Measurements from ENCODE around the gene AGAP1. TPM values are rescaled to one million over a fixed set of nuclear protein-coding genes. Genes with fewer than 3 reads are reported as not detected.

Gene AGAP1
- total RNA-seq, 4 donors from 2014 or later, result 7.2 to 19.6 (median 15.2) TPM

DNA sequence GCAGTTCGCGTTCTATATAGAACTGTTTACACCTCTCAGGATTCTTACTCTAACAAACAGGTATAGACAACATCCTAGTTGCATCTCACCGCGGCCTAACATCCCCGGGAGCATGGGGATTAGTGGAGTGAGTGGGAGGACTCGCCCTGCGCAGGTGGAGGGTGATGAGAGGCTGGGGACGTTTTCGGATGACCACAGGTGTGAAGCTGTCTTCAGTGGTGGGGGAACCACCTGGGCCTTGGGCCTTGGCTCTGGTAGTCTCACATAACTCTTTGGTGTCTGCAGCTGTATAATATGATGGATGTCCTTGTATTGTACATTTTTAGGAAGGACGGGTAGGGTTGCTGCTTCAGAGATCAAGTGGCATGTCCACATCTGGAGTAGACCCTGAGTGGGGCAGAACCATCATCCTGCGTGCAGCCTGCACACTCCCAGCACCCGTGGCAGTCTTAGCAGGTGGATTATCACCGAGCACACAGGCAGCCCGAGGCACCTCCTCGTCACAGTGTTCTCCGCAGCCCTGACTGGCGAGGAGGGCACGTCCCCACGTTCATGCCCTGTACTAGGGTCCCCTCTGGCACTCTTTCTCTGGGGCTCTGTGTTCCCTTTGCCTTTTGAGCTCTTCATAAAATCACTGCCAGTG is 56.0 kb downstream of the AGAP1 start:
- H3K9me3 ChIP-seq, result no peaks in the 10 kb centered on the region
- WGBS, 2 donors, result 60 to 87% methylated on average over 6 to 15 of the region's 19 CpGs
- no peaks in the 10 kb centered on the region for H3K36me3 ChIP-seq
- intact Hi-C loops (cut with DNase I), result no loop called here
- TF ChIP-seq POLR2A (IDR thresholded peaks at IDR 0.05), result no peak
- TF ChIP-seq, protein P1, sequence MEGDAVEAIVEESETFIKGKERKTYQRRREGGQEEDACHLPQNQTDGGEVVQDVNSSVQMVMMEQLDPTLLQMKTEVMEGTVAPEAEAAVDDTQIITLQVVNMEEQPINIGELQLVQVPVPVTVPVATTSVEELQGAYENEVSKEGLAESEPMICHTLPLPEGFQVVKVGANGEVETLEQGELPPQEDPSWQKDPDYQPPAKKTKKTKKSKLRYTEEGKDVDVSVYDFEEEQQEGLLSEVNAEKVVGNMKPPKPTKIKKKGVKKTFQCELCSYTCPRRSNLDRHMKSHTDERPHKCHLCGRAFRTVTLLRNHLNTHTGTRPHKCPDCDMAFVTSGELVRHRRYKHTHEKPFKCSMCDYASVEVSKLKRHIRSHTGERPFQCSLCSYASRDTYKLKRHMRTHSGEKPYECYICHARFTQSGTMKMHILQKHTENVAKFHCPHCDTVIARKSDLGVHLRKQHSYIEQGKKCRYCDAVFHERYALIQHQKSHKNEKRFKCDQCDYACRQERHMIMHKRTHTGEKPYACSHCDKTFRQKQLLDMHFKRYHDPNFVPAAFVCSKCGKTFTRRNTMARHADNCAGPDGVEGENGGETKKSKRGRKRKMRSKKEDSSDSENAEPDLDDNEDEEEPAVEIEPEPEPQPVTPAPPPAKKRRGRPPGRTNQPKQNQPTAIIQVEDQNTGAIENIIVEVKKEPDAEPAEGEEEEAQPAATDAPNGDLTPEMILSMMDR (IDR thresholded peaks at IDR 0.05), result no peak
- H3K4me1 ChIP-seq, result peaks cover 0 to 69% (median 6%) of the 10 kb centered on the region in 3 donors
- no peak for DNase-seq
- no peak overlapping the region for H3K27ac ChIP-seq
- H3K27me3 ChIP-seq, result no peaks in the 10 kb centered on the region
- no peak overlapping the region for H3K4me3 ChIP-seq

DNA sequence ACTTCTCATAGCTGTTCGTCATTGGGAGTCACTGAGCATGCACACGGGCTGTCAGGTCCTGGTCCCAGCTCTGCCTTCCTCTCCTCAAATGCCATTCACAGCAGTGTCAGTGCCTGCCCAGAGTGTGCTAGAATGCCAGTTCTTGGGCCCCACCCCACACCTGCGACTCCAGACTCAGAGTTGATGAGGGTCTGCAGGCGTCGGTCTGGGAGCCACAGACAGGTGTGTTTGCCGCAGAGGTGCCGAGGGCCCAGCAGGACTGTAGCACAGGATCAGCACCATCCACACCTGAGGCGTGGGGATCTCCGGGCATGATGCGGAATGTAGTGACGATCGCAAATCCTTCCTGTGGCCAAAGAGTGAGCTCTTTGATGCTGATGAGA is 56.5 kb downstream of the AGAP1 start:
- intact Hi-C loops (cut with DNase I), result no loop called here
- WGBS, 2 donors, result 93 to 94% methylated on average over 9 to 12 of the region's 12 CpGs
- H3K4me1 ChIP-seq, result peaks cover 0 to 68% (median 6%) of the 10 kb centered on the region in 3 donors
- no peak overlapping the region for H3K27ac ChIP-seq
- H3K4me3 ChIP-seq, result no peak overlapping the region
- H3K27me3 ChIP-seq, result no peaks in the 10 kb centered on the region
- TF ChIP-seq, protein P1 (IDR thresholded peaks at IDR 0.05), result no peak
- no peak for TF ChIP-seq POLR2A (IDR thresholded peaks at IDR 0.05)
- H3K9me3 ChIP-seq, result no peaks in the 10 kb centered on the region
- no peaks in the 10 kb centered on the region for H3K36me3 ChIP-seq
- no peak for DNase-seq

DNA sequence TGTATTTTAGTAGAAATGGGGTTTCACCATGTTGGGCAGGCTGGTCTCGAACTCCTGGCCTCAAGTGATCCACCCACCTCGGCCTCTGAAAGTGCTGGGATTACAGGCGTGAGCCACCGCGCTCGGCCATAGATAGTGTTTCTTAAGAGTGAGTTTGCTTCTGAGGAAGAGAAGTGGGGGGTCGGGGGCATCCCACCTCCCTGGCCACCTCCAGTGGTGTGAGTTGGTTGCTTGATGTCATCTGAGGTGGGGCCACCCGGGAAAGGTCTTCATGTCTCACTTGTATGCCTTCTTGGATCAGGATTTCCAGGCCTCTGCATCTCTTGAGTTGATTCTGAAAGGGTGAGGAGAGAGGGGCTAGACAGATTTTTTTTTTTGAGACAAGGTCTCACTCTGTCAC is 57.1 kb downstream of the AGAP1 start:
- Histone ChIP-seq H3K27ac (no peak overlapping the region), H3K4me3 (no peak overlapping the region), H3K9me3 (no peaks in the 10 kb centered on the region), H3K36me3 (no peaks in the 10 kb centered on the region), H3K27me3 (no peaks in the 10 kb centered on the region), H3K4me1 (peaks cover 0 to 63% (median 6%) of the 10 kb centered on the region in 3 donors)
- no peak for TF ChIP-seq POLR2A (IDR thresholded peaks at IDR 0.05)
- TF ChIP-seq, protein P1 (IDR thresholded peaks at IDR 0.05), result no peak
- DNase-seq, result no peak
- WGBS, 2 donors, result 89% methylated on average over 7 of the region's 8 CpGs; no CpG with 5 or more reads in 1 of the 2 donors
- intact Hi-C loops (cut with DNase I), result no loop called here

DNA sequence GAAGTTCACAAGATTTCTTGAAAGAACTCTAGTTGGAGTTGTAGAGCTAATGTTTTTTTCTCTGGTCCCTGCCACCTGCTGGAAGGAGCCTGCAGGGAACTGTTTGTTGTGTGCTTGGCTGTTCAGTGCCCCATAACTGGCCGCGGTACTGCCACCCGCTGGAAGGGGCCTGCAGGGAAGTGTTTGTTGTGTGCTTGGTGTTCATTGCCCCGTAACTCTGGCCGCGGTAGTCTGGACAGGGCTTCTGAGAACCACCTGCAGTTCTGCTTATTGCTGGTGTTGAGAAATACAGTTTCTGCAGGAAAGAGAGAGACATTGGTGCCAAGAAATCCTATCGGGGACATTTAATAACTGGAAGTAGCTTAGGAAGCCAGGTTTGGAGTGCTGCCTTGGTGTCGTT is 58.1 kb downstream of the AGAP1 start:
- peaks cover 0 to 63% (median 6%) of the 10 kb centered on the region in 3 donors for H3K4me1 ChIP-seq
- no peak for TF ChIP-seq POLR2A (IDR thresholded peaks at IDR 0.05)
- TF ChIP-seq, protein P1 (IDR thresholded peaks at IDR 0.05), result peak in 5 of 6 experiments; percentile 19 to 56 (median 44)
- H3K4me3 ChIP-seq, result no peak overlapping the region
- H3K27me3 ChIP-seq, result no peaks in the 10 kb centered on the region
- WGBS, 2 donors, result 42 to 47% methylated on average over 8 of the region's 8 CpGs
- intact Hi-C loops (cut with DNase I), result no loop called here
- DNase-seq, result no peak
- H3K27ac ChIP-seq, result no peak overlapping the region
- no peaks in the 10 kb centered on the region for H3K9me3 ChIP-seq
- no peaks in the 10 kb centered on the region for H3K36me3 ChIP-seq

DNA sequence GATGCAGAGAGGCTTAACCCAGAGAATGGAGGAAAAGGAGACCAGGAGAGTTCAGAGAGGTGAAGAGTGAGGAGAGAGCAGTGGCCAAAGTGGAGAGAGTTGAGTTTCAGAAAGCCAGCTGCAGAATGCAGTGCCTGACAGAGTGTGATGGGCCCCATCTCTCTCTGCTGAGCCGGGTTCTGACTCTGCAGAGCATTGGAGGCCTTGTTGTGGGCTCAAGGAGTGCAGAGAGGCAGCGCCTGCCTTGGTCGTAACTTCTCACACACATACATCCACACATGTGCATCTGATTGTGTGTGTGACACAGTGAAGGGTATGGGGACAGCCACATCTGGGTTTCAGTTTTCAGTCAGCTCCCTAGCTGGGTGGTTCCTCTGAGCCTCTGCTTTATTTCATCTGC is 58.8 kb downstream of the AGAP1 start:
- H3K36me3 ChIP-seq, result no peaks in the 10 kb centered on the region
- no peak for DNase-seq
- H3K4me1 ChIP-seq, result peaks cover 0 to 63% (median 6%) of the 10 kb centered on the region in 3 donors
- no peak overlapping the region for H3K4me3 ChIP-seq
- H3K9me3 ChIP-seq, result no peaks in the 10 kb centered on the region
- no peaks in the 10 kb centered on the region for H3K27me3 ChIP-seq
- H3K27ac ChIP-seq, result no peak overlapping the region
- WGBS, 2 donors, result 67 to 97% methylated on average over 3 of the region's 3 CpGs
- intact Hi-C loops (cut with DNase I), result no loop called here
- TF ChIP-seq, protein P1 (IDR thresholded peaks at IDR 0.05), result no peak
- no peak for TF ChIP-seq POLR2A (IDR thresholded peaks at IDR 0.05)
